Natural killer cell (primary cell): ENCODE results near the gene KLHL11. TPM values are rescaled to one million over a fixed set of nuclear protein-coding genes. Genes with fewer than 3 reads are reported as not detected.

Experiments used
- ATAC-seq, 3 donors: fragments of 150-1000 bp in 2 of 3; fragments of 200-7000 bp in 1 of 3; cut with Tn5 transposase; 1 replicate in 1 of 3; 2 replicates in 2 of 3; pipeline ENCODE4 v1.10.0; 2021; ENCODE audit warnings: mild to moderate bottlenecking in 2 of 3, moderate library complexity in 2 of 3
- DNase-seq, 2 donors: peaks; one replicate each; pipeline versions ENCODE4 v3.0.0 to v3.0.0-alpha.2; 2013 to 2021; ENCODE audit warnings: mixed read lengths in 1 of 2
- H3K27ac ChIP-seq: one replicate; pipeline ENCODE4 v1.5.1; 2013; ENCODE audit warnings: mild to moderate bottlenecking, low read length
- H3K27me3 ChIP-seq: one replicate; pipeline ENCODE4 v1.6.1; 2013; ENCODE audit warnings: low read length; ENCODE audit not compliant: control insufficient read depth, insufficient read depth
- H3K36me3 ChIP-seq: one replicate; pipeline ENCODE4 v1.6.1; 2013; ENCODE audit warnings: low read length; ENCODE audit not compliant: control insufficient read depth, insufficient read depth
- H3K4me1 ChIP-seq: one replicate; pipeline ENCODE4 v1.6.1; 2013; ENCODE audit warnings: low read length; ENCODE audit not compliant: control insufficient read depth, insufficient read depth
- H3K4me3 ChIP-seq: one replicate; pipeline ENCODE4 v1.5.1; 2013; ENCODE audit warnings: low read length
- H3K9me3 ChIP-seq: one replicate; pipeline ENCODE4 v1.6.1; 2013; ENCODE audit warnings: low read length; ENCODE audit not compliant: control insufficient read depth, insufficient read depth
- H3K27ac Mint-ChIP-seq, 2 donors: one replicate each; pipeline ENCODE4 v1.8.0; 2022; ENCODE audit warnings: mild to moderate bottlenecking in 2 of 2, mixed read lengths in 2 of 2, moderate library complexity in 1 of 2
- H3K27me3 Mint-ChIP-seq, 2 donors: one replicate each; pipeline ENCODE4 v1.8.0; 2022; ENCODE audit warnings: low read depth in 2 of 2, mixed read lengths in 2 of 2
- H3K36me3 Mint-ChIP-seq: one replicate; pipeline ENCODE4 v1.8.0; 2022; ENCODE audit warnings: mixed read lengths
- H3K4me1 Mint-ChIP-seq, 2 donors: one replicate each; pipeline ENCODE4 v1.8.0; 2022; ENCODE audit warnings: mixed read lengths in 2 of 2
- H3K4me3 Mint-ChIP-seq: one replicate; pipeline ENCODE4 v1.8.0; 2022; ENCODE audit warnings: mild to moderate bottlenecking, moderate library complexity, mixed read lengths
- H3K9me3 Mint-ChIP-seq, 2 donors: one replicate each; pipeline ENCODE4 v1.8.0; 2022; ENCODE audit warnings: mixed read lengths in 2 of 2
- WGBS: methylation state at CpG from one replicate; pipeline ENCODE4 v1.1.7; 2013; ENCODE audit warnings: missing lambda C conversion rate; ENCODE audit not compliant: insufficient coverage; 5-methylcytosine and 5-hydroxymethylcytosine counted together
- intact Hi-C: fragments of 100-400 bp; cut with micrococcal nuclease; formaldehyde crosslinking; loops from one replicate; pipeline ENCODE4 v1.14.2; 2022
- total RNA-seq, 4 donors: library from RNA; stranded (reverse); fragments of 120-200 nt in 1 of 4; gene quantifications; one replicate each; pipeline versions ENCODE4 v1.2.3 to v1.2.4, GENCODE V29; 2013 to 2022
- TF ChIP-seq, protein P1 (sequence below): fragments of 200-600 bp; IDR thresholded peaks from one replicate; pipeline ENCODE4 v1.8.0; 2022; ENCODE audit warnings: antibody characterized with exemption

The KLHL11 gene
- total RNA-seq, 3 donors from 2014 or later (not counting 1 experiment from before 2014, with no cell fraction given): 19.4 to 29.0 (median 28.2) TPM

GRCh38 chr17:41895617-41896016 lies 30.4 kb upstream of the KLHL11 start:
- Histone ChIP-seq H3K9me3 (no peaks in the 10 kb centered on the region), H3K27ac (no peak overlapping the region), H3K4me3 (no peak overlapping the region), H3K36me3 (peaks cover 82% of the 10 kb centered on the region), H3K27me3 (no peaks in the 10 kb centered on the region), H3K4me1 (no peaks in the 10 kb centered on the region)
- intact Hi-C loops: no loop called here
- ATAC-seq: no peak
- Mint-ChIP-seq H3K27ac (no peak overlapping the region), H3K4me1 (peaks cover 0 to 5% of the 10 kb centered on the region in 2 donors), H3K4me3 (no peak overlapping the region), H3K27me3 (no peaks in the 10 kb centered on the region), H3K36me3 (peaks cover 14% of the 10 kb centered on the region), H3K9me3 (no peaks in the 10 kb centered on the region)
- TF ChIP-seq, protein P1, sequence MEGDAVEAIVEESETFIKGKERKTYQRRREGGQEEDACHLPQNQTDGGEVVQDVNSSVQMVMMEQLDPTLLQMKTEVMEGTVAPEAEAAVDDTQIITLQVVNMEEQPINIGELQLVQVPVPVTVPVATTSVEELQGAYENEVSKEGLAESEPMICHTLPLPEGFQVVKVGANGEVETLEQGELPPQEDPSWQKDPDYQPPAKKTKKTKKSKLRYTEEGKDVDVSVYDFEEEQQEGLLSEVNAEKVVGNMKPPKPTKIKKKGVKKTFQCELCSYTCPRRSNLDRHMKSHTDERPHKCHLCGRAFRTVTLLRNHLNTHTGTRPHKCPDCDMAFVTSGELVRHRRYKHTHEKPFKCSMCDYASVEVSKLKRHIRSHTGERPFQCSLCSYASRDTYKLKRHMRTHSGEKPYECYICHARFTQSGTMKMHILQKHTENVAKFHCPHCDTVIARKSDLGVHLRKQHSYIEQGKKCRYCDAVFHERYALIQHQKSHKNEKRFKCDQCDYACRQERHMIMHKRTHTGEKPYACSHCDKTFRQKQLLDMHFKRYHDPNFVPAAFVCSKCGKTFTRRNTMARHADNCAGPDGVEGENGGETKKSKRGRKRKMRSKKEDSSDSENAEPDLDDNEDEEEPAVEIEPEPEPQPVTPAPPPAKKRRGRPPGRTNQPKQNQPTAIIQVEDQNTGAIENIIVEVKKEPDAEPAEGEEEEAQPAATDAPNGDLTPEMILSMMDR: no peak
- WGBS: 100% methylated on average over 5 of the region's 5 CpGs
- DNase-seq: no peak

DNA sequence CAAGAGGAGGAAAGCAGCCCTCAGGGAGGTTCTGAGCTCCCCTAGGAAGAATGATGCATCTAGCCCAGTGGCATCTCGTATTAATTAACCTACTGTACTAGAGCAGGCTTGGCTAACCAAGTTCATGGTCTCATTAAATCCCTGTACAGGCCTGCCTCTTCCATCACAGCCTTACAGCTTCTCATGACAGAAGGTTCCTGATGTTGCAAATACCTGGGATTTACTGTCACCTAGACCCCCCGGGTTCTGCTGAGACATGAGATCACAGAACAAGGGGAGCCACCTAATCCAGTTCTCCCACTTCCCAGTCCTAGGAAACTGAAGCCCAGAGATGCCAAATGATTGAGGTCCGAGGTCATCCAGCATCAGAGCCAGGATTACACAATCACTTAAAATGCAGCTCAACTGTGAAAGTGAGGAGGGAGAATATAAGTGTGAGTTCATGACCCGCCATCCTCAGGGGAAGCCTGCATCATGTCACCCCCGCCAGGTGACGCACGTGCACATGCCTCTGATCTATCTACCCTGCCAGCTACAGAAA lies 29.6 kb upstream of the KLHL11 start:
- intact Hi-C loops: no loop called here
- no peak overlapping the region for H3K4me3 Mint-ChIP-seq

GRCh38 chr17:41893384-41893783 lies 28.2 kb upstream of the KLHL11 start:
- Mint-ChIP-seq H3K4me1 (peaks cover 0 to 5% of the 10 kb centered on the region in 2 donors), H3K4me3 (no peak overlapping the region), H3K36me3 (peaks cover 9% of the 10 kb centered on the region), H3K9me3 (no peaks in the 10 kb centered on the region), H3K27ac (no peak overlapping the region), H3K27me3 (no peaks in the 10 kb centered on the region)
- no peak overlapping the region for H3K27ac ChIP-seq
- H3K4me1 ChIP-seq: no peaks in the 10 kb centered on the region
- intact Hi-C loops: no loop called here
- ATAC-seq: no peak
- no peaks in the 10 kb centered on the region for H3K9me3 ChIP-seq
- no peak for DNase-seq
- peaks cover 80% of the 10 kb centered on the region for H3K36me3 ChIP-seq
- H3K27me3 ChIP-seq: no peaks in the 10 kb centered on the region
- 100% methylated on average over 3 of the region's 3 CpGs for WGBS
- H3K4me3 ChIP-seq: no peak overlapping the region
- TF ChIP-seq, protein P1: no peak

More for the DNA sequence above, 29.6 kb upstream of the KLHL11 start:
- no peak overlapping the region for H3K27ac ChIP-seq
- TF ChIP-seq, protein P1: no peak
- H3K27ac Mint-ChIP-seq: no peak overlapping the region
- peaks cover 14% of the 10 kb centered on the region for H3K36me3 Mint-ChIP-seq
- H3K27me3 ChIP-seq: no peaks in the 10 kb centered on the region
- H3K9me3 ChIP-seq: no peaks in the 10 kb centered on the region
- peaks cover 77% of the 10 kb centered on the region for H3K36me3 ChIP-seq
- WGBS: 83% methylated on average over 6 of the region's 7 CpGs
- H3K9me3 Mint-ChIP-seq: no peaks in the 10 kb centered on the region
- H3K4me3 ChIP-seq: no peak overlapping the region
- no peaks in the 10 kb centered on the region for H3K27me3 Mint-ChIP-seq
- H3K4me1 Mint-ChIP-seq: peaks cover 0 to 5% of the 10 kb centered on the region in 2 donors
- H3K4me1 ChIP-seq: no peaks in the 10 kb centered on the region
- no peak for ATAC-seq
- DNase-seq: no peak

GRCh38 chr17:41892021-41892376 lies 26.8 kb upstream of the KLHL11 start:
- Mint-ChIP-seq H3K27ac (no peak overlapping the region), H3K36me3 (peaks cover 9% of the 10 kb centered on the region), H3K9me3 (no peaks in the 10 kb centered on the region), H3K27me3 (no peaks in the 10 kb centered on the region), H3K4me3 (no peak overlapping the region), H3K4me1 (peaks cover 0 to 5% of the 10 kb centered on the region in 2 donors)
- Histone ChIP-seq H3K36me3 (peaks cover 78% of the 10 kb centered on the region), H3K4me1 (no peaks in the 10 kb centered on the region), H3K27me3 (no peaks in the 10 kb centered on the region), H3K9me3 (no peaks in the 10 kb centered on the region), H3K4me3 (no peak overlapping the region), H3K27ac (no peak overlapping the region)
- DNase-seq (no peak), ATAC-seq (no peak)
- intact Hi-C loops: no loop called here
- TF ChIP-seq, protein P1: no peak
- 100% methylated on average over 4 of the region's 4 CpGs for WGBS
